ENCODE data around the gene SLC39A6. TPM values are rescaled to one million over a fixed set of nuclear protein-coding genes. Genes with fewer than 3 reads are reported as not detected.
A peak's percentile ranks its signal among the peaks of the same experiment; 100 is the strongest.

The SLC39A6 gene
- polyA plus RNA-seq, 2 of the 4 experiments (the other 2 are of a cell fraction): 49.1 to 68.0 TPM

GRCh38 chr18:36075862-36076587 is 53.1 kb downstream of the SLC39A6 start:
- DNase-seq (ENCODE audit: low read depth in 1 of 2, low spot score in 1 of 2): peak in 1 of 2 experiments; percentile 69
- CTCF ChIA-PET: interaction anchor here (0.9 kb wide), 1 partner anchor 20 kb away, joined by 4 read pairs; no protein-coding TSS in a partner anchor

GRCh38 chr18:36074435-36074834 is 54.7 kb downstream of the SLC39A6 start:
- ATAC-seq: no peak
- no peaks in the 10 kb centered on the region for H3K9me3 ChIP-seq
- no peak overlapping the region for H3K4me3 ChIP-seq
- DNase-seq (ENCODE audit: low read depth in 1 of 2, low spot score in 1 of 2): no peak
- peaks cover 12% of the 10 kb centered on the region; the same call in 2 of the 3 replicates for H3K4me1 ChIP-seq
- TF ChIP-seq, protein P1, sequence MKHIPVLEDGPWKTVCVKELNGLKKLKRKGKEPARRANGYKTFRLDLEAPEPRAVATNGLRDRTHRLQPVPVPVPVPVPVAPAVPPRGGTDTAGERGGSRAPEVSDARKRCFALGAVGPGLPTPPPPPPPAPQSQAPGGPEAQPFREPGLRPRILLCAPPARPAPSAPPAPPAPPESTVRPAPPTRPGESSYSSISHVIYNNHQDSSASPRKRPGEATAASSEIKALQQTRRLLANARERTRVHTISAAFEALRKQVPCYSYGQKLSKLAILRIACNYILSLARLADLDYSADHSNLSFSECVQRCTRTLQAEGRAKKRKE (CRISPR knock-in tag; IDR thresholded peaks at IDR 0.05; ENCODE audit: low read depth): no peak
- TF ChIP-seq ZNF302 (CRISPR knock-in tag; IDR thresholded peaks at IDR 0.05) (no peak), JUNB (IDR thresholded peaks at IDR 0.05) (no peak), MAZ (IDR thresholded peaks at IDR 0.05; ENCODE audit: borderline replicate concordance, low read depth, low read length) (no peak), HOXA7 (CRISPR knock-in tag; IDR thresholded peaks at IDR 0.05) (no peak), ZC3H11A (IDR thresholded peaks at IDR 0.05) (no peak), HOXB5 (CRISPR knock-in tag; IDR thresholded peaks at IDR 0.05) (no peak), TFCP2L1 (CRISPR knock-in tag; IDR thresholded peaks at IDR 0.05) (no peak)
- TF ChIP-seq, protein P2, sequence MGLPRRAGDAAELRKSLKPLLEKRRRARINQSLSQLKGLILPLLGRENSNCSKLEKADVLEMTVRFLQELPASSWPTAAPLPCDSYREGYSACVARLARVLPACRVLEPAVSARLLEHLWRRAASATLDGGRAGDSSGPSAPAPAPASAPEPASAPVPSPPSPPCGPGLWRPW (IDR thresholded peaks at IDR 0.05): no peak
- ChIA-PET CTCF (no interaction called here), POLR2A (no interaction called here)
- no peak overlapping the region for H3K4me2 ChIP-seq
- 74% methylated on average over 4 of the region's 4 CpGs for WGBS (ENCODE audit: missing lambda C conversion rate)
- FAIRE-seq: no peak
- H3K27ac ChIP-seq: no peak overlapping the region

More at GRCh38 chr18:36075862-36076587, 53.1 kb downstream of the SLC39A6 start:
- POLR2A ChIA-PET: no interaction called here
- ATAC-seq (peak; percentile 78 to 91), FAIRE-seq (no peak)
- Histone ChIP-seq H3K4me2 (peak overlapping the region; percentile 52), H3K4me3 (no peak overlapping the region), H3K27ac (peak overlapping the region; percentile 55 to 64; a peak in 4 of 6 replicates), H3K4me1 (peaks cover 12% of the 10 kb centered on the region; the same call in 2 of the 3 replicates), H3K9me3 (0 out of 3 replicates have a peak, but pooled peaks cover under 1% of the 10 kb centered on the region)
- TF ChIP-seq CBX8 (IDR thresholded peaks at IDR 0.05) (no peak), ZSCAN20 (CRISPR knock-in tag; IDR thresholded peaks at IDR 0.05) (no peak), KDM5A (IDR thresholded peaks at IDR 0.05) (no peak), NFE2L2 (conservative IDR thresholded peaks at IDR 0.05; ENCODE audit: low read length) (no peak), EHMT2 (IDR thresholded peaks at IDR 0.05; ENCODE audit: low read depth) (no peak), FOSL2 (IDR thresholded peaks at IDR 0.05) (no peak), FOSL2 (CRISPR knock-in tag; IDR thresholded peaks at IDR 0.05) (peak; percentile 90), HOXB5 (CRISPR knock-in tag; IDR thresholded peaks at IDR 0.05) (no peak), SREBF2 (IDR thresholded peaks at IDR 0.05) (no peak), GATA3 (IDR thresholded peaks at IDR 0.05; ENCODE audit: borderline replicate concordance) (no peak), JUNB (IDR thresholded peaks at IDR 0.05) (peak; percentile 17; the same call in 1 of the 2 replicates), CEBPB (IDR thresholded peaks at IDR 0.05) (peak; percentile 88 to 89), ZNF302 (CRISPR knock-in tag; IDR thresholded peaks at IDR 0.05) (no peak), FOSB (CRISPR knock-in tag; IDR thresholded peaks at IDR 0.05) (no peak), MAZ (IDR thresholded peaks at IDR 0.05; ENCODE audit: borderline replicate concordance, low read depth, low read length) (no peak), ZFP36 (IDR thresholded peaks at IDR 0.05; ENCODE audit: borderline replicate concordance, partially characterized antibody) (no peak), ZC3H11A (IDR thresholded peaks at IDR 0.05) (no peak)
- TF ChIP-seq, protein P2 (IDR thresholded peaks at IDR 0.05): no peak
- WGBS (ENCODE audit: missing lambda C conversion rate): 45% methylated on average over 6 of the region's 6 CpGs

DNA sequence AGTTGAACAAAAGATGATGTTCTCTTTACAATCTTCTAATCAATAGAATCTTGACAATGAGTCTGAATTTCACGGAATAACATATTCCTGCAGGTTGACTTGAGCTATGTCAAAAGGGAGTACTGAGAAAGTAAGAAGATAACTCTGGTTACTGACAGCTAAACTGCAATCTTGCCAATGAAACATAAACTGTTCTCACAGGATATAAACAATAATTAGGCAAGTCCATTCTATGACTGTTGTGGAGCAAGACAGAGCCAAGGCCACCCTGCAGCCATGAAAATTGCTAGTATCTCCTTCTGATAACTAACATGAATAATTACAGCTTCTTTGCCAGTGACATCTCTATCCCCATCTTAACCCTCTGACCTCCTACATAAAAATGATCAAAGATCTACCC is 55.5 kb downstream of the SLC39A6 start:
- no peak overlapping the region for H3K4me3 ChIP-seq
- FAIRE-seq: no peak
- no peak for ATAC-seq
- no peak overlapping the region for H3K4me2 ChIP-seq
- DNase-seq (ENCODE audit: low read depth in 1 of 2, low spot score in 1 of 2): no peak
- H3K4me1 ChIP-seq: peaks cover 12% of the 10 kb centered on the region; the same call in 2 of the 3 replicates
- WGBS (ENCODE audit: missing lambda C conversion rate): 100% methylated on average over 1 of the region's 1 CpG
- no peak overlapping the region for H3K27ac ChIP-seq
- ChIA-PET POLR2A (no interaction called here), CTCF (interaction anchor here (1.3 kb wide), 1 partner anchor 56 kb away, joined by 3 read pairs; no protein-coding TSS in a partner anchor)
- no peaks in the 10 kb centered on the region for H3K9me3 ChIP-seq
- no peak for TF ChIP-seq TP53 (CRISPR knock-in tag; IDR thresholded peaks at IDR 0.05)
- TF ChIP-seq, protein P3, sequence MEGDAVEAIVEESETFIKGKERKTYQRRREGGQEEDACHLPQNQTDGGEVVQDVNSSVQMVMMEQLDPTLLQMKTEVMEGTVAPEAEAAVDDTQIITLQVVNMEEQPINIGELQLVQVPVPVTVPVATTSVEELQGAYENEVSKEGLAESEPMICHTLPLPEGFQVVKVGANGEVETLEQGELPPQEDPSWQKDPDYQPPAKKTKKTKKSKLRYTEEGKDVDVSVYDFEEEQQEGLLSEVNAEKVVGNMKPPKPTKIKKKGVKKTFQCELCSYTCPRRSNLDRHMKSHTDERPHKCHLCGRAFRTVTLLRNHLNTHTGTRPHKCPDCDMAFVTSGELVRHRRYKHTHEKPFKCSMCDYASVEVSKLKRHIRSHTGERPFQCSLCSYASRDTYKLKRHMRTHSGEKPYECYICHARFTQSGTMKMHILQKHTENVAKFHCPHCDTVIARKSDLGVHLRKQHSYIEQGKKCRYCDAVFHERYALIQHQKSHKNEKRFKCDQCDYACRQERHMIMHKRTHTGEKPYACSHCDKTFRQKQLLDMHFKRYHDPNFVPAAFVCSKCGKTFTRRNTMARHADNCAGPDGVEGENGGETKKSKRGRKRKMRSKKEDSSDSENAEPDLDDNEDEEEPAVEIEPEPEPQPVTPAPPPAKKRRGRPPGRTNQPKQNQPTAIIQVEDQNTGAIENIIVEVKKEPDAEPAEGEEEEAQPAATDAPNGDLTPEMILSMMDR (IDR thresholded peaks at IDR 0.05): no peak
- no peak for TF ChIP-seq ZSCAN20 (CRISPR knock-in tag; IDR thresholded peaks at IDR 0.05)
- TF ChIP-seq EHF (CRISPR knock-in tag; IDR thresholded peaks at IDR 0.05): no peak
- TF ChIP-seq SREBF2 (IDR thresholded peaks at IDR 0.05): no peak
- no peak for TF ChIP-seq CHD4 (IDR thresholded peaks at IDR 0.05; ENCODE audit: borderline replicate concordance)
- TF ChIP-seq HEYL (CRISPR knock-in tag; IDR thresholded peaks at IDR 0.05): no peak
- TF ChIP-seq BHLHE40 (IDR thresholded peaks at IDR 0.05; ENCODE audit: low read depth, low read length): no peak
- TF ChIP-seq, protein P1 (CRISPR knock-in tag; IDR thresholded peaks at IDR 0.05; ENCODE audit: low read depth): no peak
- no peak for TF ChIP-seq NFE2L2 (conservative IDR thresholded peaks at IDR 0.05; ENCODE audit: low read length)
- no peak for TF ChIP-seq ZNF302 (CRISPR knock-in tag; IDR thresholded peaks at IDR 0.05)
- TF ChIP-seq MYC (IDR thresholded peaks at IDR 0.05; ENCODE audit: borderline replicate concordance, low read length): no peak
- TF ChIP-seq HOXA7 (CRISPR knock-in tag; IDR thresholded peaks at IDR 0.05): no peak

All from A549 (cell line).